HG02610 (cell line): Measurements from ENCODE around the gene SCD5.
"Not testable (repeated sequence)": the region's sequence is repeated elsewhere in the genome, so short reads cannot be mapped to it uniquely, and the experiment has no call there.

Experiments used
- ATAC-seq: cut with Tn5 transposase; IDR thresholded peaks from one replicate; pipeline ENCODE4 v1.9.1; 2021; ENCODE audit warnings: mild to moderate bottlenecking, moderate library complexity; ENCODE audit not compliant: unreplicated experiment

SCD5 gene

DNA sequence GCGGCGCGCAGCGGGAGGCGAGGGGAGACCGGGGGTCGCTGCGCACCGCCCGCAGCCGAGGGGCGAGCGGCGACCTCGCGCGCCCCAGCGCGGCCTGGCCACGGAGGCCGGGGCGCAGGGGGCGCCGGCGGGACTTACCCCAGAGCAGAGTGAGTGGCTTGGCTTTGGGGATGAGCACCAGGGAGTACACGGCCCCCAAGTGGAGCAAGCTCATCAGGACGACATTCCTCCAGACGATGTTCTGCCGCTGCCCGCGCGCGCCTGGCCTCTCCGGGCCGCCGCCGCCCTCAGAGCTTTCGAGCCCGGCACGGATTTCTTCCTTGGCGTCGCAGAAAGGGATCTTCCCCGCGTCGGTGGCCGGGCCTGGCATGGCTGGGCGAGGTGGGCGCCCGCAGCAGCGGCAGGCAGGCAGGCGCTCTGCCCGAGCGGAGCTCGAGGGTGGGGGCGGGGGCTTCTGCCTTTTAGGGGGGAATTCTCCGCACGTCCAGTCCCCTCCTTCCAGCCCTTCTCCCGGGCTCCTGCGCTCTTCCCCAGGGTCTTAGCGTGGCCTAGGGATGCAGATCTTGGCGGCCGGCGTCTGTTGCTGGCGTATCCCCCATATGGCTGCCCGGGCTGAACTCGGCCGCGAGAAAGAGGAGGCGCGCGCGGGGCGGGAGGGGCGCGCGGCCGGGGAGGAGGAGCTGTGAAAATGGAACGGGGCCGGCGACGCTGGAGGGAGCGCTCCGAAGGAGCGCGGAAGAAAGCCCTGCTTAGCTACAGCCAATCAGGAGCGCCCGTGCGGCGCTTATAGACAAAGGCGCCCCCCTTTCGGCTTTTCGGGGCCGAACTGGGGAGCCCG is at the start of gene SCD5:
Gene SCD5 (minus strand): TSS at position 629 of the 838 bp plus-strand sequence. CDS start 259 bp downstream, at position 370.
- ATAC-seq: peak; percentile 91

DNA sequence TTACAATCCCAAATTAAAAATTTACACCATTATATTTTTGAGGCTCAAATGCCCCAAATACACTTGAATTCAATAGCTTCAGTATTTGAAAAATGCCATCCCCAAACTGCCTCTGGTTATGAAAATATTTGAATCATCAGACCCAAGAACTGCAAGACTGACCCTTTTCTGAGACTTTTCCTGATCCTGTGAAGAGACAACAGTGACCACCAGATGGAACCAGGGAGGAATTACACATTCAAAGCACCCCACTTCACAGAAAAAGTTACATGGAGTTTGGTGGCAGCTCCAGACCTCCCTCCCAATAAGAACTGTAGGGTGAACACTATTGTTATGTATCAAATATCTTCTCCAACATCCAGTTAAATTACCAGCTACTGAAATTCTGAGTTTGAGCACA is 44.0 kb upstream of the SCD5 start:
- ATAC-seq: no peak

DNA sequence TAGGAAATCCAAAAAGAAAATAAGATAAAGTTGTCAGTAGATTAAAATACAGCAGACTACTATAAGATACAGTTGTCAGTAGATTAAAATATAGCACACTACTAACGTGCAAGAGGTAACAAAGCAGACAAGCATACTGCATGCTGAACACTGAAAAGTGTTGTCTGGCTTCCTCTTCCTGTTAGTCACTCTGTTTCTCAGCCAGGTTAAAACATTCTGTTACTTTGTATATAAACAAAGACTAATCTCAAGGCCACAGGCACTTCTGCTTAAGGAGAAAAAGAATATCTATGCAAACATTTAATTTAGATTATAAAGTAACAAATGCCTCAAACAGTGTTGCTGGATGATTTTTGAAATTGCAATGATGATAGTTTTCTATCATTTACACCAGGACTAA is 41.0 kb upstream of the SCD5 start:
- ATAC-seq: no peak

DNA sequence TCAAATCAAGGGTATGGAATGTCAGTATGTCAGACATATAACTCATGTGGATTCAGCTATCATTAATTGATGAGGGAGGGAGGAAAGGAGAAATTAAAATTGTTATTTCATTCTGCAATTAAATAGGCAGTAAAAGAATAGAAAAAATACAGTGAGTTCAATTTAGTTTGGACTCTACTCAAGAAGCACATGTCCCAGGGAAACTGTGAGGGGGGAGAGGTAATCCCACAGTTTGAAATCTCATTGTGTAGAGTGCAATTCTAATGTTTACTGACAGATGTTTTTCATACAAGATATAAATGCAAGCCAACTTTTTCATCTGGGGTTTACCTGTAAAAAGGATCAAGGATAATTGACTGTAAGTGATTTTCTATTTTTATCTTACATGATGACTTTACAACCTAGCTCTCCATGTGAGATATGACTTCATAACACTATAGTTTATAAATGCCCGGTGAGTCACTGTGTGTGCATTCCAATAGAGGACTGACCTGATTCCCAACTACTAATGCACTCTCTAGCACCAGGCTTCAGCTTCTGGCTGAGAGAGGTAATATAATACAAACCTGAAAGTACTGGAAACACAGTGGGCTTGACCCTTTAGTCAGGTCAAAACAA is 35.2 kb upstream of the SCD5 start:
- ATAC-seq: no peak

- not testable (repeated sequence) for ATAC-seq
These were observed 34.5 kb upstream of the SCD5 start for GRCh38 chr4:82833060-82833459.

DNA sequence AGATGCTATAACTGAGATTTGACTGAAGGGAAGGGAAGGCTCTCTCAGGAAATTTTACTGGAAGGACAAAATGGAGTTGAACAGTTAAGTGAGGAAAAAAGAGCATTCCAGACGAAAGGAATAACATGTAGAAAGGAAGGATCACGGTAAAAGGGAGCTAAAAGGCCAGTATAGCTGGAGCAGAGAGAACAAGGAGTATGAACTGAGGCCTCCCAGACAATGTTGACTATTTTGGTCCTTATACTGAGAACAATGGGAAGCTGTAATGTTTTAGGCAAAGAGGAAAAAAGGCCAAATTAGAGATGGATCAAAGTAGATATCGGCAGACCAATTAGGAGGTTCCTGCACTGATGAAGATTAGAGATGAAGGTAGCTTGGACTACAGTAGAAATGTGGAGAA is 26.8 kb upstream of the SCD5 start:
- ATAC-seq: no peak

- ATAC-seq: no peak
These were observed 24.5 kb upstream of the SCD5 start for GRCh38 chr4:82823062-82823461.

GRCh38 chr4:82820689-82821088 is 22.1 kb upstream of the SCD5 start:
- no peak for ATAC-seq

- ATAC-seq: no peak
These were observed 20.4 kb upstream of the SCD5 start for GRCh38 chr4:82818664-82819662.

GRCh38 chr4:82816874-82817273 is 18.3 kb upstream of the SCD5 start:
- not testable (repeated sequence) for ATAC-seq

DNA sequence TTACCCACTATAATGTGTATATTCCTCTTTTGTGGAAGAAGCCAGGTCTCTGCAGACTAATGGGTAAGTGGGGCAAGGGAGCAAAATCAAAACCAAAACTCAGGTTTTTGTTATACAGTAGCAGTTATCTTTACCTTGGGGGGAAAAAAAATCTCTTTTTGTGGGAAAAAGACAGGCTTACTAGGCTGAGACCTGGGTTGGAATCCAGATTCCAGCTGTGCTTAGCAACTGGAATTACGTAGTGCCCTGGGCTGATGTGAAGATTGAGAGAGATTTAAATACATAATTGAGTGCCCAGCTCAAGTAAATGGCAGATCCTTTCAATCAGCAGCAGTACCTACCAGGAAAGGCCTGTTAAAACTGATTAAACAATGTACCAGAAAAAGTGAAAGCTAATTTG is 15.4 kb upstream of the SCD5 start:
- no peak for ATAC-seq

DNA sequence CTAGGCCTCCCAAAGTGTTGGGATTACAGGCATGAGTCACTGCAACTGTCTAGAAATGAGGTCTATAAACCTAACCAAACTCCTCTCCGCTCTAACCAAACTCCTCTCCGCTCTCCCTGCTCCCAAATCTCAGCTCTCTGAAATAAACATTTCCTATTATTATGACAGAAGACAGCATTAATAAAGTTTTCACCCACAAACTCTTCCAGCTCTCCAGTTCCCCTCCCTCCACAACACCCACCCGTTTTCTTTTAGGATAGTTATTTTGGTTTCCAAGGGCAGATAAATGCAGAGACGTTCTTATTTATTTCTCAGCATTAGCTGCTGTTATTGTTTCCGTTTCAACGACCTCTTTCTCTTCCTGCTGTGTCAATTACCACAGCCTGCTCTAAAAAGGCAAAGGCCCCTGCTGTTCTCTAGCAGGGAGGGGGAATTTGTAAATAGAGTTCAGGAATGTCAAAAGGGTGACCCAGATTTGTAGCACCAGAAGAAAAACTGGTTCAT is 13.3 kb upstream of the SCD5 start:
- ATAC-seq: no peak

- ATAC-seq: no peak
These were observed 12.8 kb upstream of the SCD5 start for GRCh38 chr4:82811392-82811791.

GRCh38 chr4:82810176-82810575 is 11.6 kb upstream of the SCD5 start:
- ATAC-seq: no peak

- ATAC-seq: no peak
These were observed 11.0 kb upstream of the SCD5 start for GRCh38 chr4:82809619-82810018.

GRCh38 chr4:82803746-82804145 is 5.2 kb upstream of the SCD5 start:
- no peak for ATAC-seq

GRCh38 chr4:82802911-82803310 is 4.3 kb upstream of the SCD5 start:
- ATAC-seq: no peak

DNA sequence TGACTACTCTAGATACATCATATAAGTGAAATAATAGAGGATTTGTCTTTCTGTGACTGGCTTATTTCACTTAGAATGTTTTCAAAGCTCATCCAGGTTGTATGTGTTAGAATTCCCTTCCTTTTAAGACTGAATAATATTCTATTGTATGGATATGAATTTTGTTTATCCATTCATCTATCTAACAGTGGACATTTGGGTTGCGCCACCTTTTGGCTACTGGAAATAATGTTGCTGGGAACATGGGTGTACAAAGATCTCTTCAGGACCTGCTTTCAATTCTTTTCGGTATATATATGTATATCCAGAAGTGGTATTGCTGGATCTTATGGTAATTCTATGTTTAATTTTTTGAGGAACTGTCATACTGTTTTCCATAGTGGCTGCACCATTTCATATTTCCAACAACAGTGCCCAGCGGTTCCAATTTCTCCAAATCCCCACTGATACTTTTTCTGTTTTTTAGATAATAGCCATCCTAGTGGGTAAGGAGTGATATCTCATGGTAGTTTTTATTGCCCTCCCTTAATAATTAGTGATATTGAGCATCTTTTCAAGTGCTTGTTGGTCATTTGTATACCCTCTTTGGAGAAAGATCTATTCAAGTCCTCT is 3.4 kb upstream of the SCD5 start:
- ATAC-seq: no peak

GRCh38 chr4:82799006-82799881 is 648 bp upstream of the SCD5 start:
- ATAC-seq: no peak
